Measurements from ENCODE around the gene OR10P1. TPM values are rescaled to one million over a fixed set of nuclear protein-coding genes. Genes with fewer than 3 reads are reported as not detected.

OR10P1 gene
- total RNA-seq, 2 donors from 2014 or later: not detected

DNA sequence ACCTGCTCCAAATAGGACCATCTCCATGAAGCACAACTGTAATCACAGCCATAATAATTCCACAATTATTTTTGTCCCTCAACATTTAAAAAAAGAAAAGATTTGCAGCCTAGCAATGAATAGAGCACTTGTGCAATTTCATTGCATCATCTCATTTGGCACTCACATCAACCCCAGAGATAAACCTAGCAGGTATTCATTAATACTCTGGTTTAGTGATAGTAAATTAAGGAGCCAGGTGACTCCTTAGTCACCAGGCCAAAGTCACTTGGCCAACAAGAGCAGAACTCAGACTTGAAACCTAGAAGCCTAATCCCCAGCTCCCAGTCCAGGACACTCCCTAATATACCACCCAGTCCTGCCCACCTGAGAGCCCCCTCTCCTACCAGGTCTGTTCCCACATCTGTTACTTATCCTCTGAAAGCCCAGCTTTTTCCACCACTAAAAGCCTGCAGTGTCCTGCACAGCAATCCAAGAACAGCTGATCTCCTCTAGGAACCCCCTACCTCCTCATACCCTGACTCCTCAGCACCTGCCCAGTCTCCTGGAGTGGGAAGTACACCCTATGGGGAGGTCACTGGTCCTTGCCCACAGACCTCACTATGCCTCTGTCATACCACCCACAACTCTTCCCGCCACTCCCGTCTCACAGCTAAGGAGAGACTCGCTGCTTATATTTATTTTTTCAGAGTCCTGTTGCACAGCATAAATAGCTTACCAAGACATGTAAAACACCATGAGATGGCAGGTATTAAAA lies 22.1 kb downstream of the OR10P1 start:
- no peaks in the 10 kb centered on the region for H3K9me3 Mint-ChIP-seq
- ATAC-seq (peak; percentile 41 to 53), DNase-seq (ENCODE audit: low spot score) (no peak)
- no peak overlapping the region for H3K27ac Mint-ChIP-seq
- no peaks in the 10 kb centered on the region for H3K27me3 Mint-ChIP-seq
- H3K4me1 Mint-ChIP-seq (ENCODE audit: low read depth in 2 of 2): no peaks in the 10 kb centered on the region
- no peaks in the 10 kb centered on the region for H3K36me3 Mint-ChIP-seq
- no peak overlapping the region for H3K4me3 Mint-ChIP-seq

DNA sequence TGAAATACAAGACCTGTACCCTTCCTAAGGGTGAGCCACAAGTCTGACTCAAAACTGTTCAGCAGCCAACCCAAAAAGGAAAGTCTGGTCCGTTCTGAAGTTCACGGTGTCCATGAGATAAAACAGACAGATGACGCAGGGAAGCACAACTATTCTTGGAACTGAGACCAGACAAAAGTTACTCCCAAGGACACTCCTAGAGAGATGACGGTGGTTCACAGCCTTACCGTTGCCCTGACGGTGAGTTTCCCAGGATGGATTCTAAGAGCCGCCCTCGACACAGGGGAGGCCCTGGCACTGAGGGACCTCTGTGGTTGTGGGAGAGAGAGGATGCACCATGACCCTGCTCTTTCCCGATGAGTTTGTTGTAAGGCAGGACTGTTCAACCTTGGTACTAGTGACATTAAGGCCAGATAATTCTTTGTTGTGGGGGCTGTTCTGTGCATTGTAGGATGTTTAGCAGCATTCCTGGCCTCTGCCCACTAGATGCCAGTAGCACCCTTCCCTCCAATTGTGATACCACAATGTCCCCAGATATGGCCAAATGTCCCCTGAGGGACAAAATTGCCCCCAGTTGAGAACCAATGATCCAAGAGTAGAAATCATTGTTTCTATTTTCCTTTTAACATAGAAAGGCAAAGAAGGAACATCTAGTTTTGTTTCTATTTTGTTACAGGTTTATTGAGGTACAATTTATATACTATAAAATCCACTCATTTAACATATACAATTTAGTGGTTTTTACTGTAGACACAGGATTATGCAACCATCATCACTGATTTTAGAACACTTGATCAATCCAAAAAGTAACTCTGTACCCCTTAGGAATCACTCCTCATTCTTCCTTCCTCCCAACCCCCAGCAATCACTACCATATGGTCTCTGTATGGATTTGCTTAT lies 23.0 kb downstream of the OR10P1 start:
- DNase-seq (ENCODE audit: low spot score): no peak
- no peaks in the 10 kb centered on the region for H3K9me3 Mint-ChIP-seq
- no peak overlapping the region for H3K4me3 Mint-ChIP-seq
- no peaks in the 10 kb centered on the region for H3K4me1 Mint-ChIP-seq (ENCODE audit: low read depth in 2 of 2)
- H3K27ac Mint-ChIP-seq: no peak overlapping the region
- H3K36me3 Mint-ChIP-seq: no peaks in the 10 kb centered on the region
- ATAC-seq: peak in 1 of 2 donors; percentile 18
- no peaks in the 10 kb centered on the region for H3K27me3 Mint-ChIP-seq

DNA sequence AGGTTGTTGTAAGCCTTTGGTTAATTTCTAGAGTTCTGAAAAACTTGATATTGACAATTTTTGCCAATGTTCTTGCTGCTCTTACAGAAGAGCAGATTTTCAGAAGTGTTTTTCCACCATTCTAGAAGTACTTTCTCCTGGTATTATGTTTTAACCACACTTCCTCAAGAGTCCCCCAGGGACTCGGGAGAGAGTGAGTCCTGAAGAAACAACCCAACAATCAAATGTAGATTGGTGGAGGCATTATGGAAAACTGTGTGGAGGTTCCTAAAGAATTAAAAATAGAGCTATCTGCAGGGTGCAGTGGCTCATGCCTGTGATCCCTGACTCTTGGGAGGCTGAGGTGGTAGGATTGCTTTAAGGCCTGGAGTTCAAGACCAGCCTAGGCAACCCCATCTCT lies 26.7 kb downstream of the OR10P1 start:
- no peak for ATAC-seq

DNA sequence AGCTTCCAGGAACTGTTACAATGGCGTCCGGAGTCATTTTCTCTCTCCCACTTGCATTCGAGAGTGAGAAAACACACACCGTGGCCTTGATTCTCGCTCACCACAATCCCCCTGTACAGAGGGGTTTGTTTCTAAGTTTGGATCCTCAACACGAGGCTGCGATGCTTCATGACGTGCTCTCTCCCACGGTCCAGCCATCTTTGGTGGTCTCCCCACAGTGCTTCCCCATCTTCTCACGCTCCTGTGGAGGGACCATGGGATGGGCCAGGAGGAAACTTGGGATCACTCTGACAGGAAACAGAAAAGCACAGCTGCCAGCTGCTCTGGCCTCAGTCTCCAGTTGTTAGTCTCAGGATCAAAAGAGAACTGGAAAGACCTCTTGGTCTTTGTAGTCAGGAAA lies 28.1 kb downstream of the OR10P1 start:
- DNase-seq (ENCODE audit: low spot score): no peak
- no peak overlapping the region for H3K27ac Mint-ChIP-seq
- no peaks in the 10 kb centered on the region for H3K4me1 Mint-ChIP-seq (ENCODE audit: low read depth in 2 of 2)
- H3K27me3 Mint-ChIP-seq: no peaks in the 10 kb centered on the region
- no peak for ATAC-seq
- H3K9me3 Mint-ChIP-seq: no peaks in the 10 kb centered on the region
- no peaks in the 10 kb centered on the region for H3K36me3 Mint-ChIP-seq
- H3K4me3 Mint-ChIP-seq: no peak overlapping the region

More for the DNA sequence above, 26.7 kb downstream of the OR10P1 start:
- Mint-ChIP-seq H3K27ac (no peak overlapping the region), H3K36me3 (no peaks in the 10 kb centered on the region), H3K4me1 (ENCODE audit: low read depth in 2 of 2) (no peaks in the 10 kb centered on the region), H3K9me3 (no peaks in the 10 kb centered on the region), H3K4me3 (no peak overlapping the region), H3K27me3 (no peaks in the 10 kb centered on the region)
- no peak for DNase-seq (ENCODE audit: low spot score)

DNA sequence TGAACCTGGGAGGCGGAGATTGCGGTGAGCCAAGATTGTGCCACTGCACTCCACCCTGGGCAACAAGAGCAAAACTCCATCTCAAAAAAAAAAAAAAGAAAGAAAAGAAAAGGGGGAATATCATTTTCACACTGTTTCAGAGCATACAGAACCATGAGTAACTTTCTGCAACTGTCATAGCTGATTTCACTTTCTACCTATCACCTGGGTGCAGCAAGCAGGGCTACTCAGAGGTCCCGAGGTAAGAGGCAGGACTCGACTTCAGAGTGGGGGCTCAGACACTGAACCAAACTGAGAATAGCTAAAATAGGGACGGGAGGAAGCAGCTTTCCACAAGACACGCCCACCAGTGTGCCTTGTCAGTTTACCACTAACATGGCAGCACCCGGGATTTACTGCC lies 29.8 kb downstream of the OR10P1 start:
- H3K9me3 Mint-ChIP-seq: no peaks in the 10 kb centered on the region
- H3K36me3 Mint-ChIP-seq: no peaks in the 10 kb centered on the region
- no peaks in the 10 kb centered on the region for H3K4me1 Mint-ChIP-seq (ENCODE audit: low read depth in 2 of 2)
- H3K27me3 Mint-ChIP-seq: no peaks in the 10 kb centered on the region
- DNase-seq (ENCODE audit: low spot score): no peak
- no peak for ATAC-seq
- H3K27ac Mint-ChIP-seq: no peak overlapping the region
- no peak overlapping the region for H3K4me3 Mint-ChIP-seq

DNA sequence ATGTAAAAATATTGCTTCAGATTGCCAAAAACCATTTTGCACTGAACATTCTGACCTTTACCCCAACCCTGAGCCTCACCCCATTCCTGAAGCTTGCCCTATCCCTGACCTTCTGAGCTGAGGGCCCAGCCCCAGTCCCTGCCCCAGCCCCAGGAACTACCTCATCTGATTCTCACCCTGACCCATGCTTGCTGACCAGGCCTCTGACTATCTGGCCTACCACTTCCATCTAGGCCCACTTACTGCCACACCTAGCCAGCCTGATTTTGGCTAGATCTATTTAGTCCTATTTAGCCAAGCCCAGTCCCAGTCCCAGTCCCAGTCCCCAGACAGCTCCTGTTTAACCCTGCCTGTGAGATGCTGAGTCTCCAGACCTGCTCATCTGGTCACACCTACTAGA lies 33.6 kb downstream of the OR10P1 start:
- Mint-ChIP-seq H3K27me3 (peaks cover 12 to 15% of the 10 kb centered on the region in 2 donors), H3K9me3 (no peaks in the 10 kb centered on the region), H3K4me1 (ENCODE audit: low read depth in 2 of 2) (no peaks in the 10 kb centered on the region), H3K4me3 (no peak overlapping the region), H3K27ac (no peak overlapping the region), H3K36me3 (no peaks in the 10 kb centered on the region)
- peak in 1 of 2 donors; percentile 38 for ATAC-seq
- DNase-seq (ENCODE audit: low spot score): no peak

DNA sequence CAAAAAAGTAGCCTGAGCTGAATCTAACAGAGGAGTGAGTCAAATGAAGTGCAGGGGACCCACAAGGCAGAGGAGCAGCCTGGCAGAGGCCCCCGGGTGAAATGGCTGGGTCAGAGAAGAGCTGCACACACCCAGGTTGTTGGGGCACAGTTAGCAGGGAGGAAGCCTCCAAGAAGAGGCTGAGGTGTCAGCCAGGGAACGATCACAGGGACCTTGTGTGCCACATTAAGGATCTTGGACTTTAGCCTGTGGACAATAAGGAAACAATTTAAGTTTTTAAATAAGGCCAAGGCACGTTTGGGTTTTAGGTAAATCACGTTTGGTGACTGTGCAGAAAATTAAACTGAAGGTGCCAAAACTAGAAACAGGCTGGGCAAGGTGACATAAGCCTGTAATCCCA lies 35.1 kb downstream of the OR10P1 start:
- peaks cover 14 to 22% of the 10 kb centered on the region in 2 donors for H3K27me3 Mint-ChIP-seq
- H3K27ac Mint-ChIP-seq: no peak overlapping the region
- H3K4me3 Mint-ChIP-seq: no peak overlapping the region
- no peaks in the 10 kb centered on the region for H3K36me3 Mint-ChIP-seq
- ATAC-seq (no peak), DNase-seq (ENCODE audit: low spot score) (no peak)
- no peaks in the 10 kb centered on the region for H3K9me3 Mint-ChIP-seq
- no peaks in the 10 kb centered on the region for H3K4me1 Mint-ChIP-seq (ENCODE audit: low read depth in 2 of 2)

DNA sequence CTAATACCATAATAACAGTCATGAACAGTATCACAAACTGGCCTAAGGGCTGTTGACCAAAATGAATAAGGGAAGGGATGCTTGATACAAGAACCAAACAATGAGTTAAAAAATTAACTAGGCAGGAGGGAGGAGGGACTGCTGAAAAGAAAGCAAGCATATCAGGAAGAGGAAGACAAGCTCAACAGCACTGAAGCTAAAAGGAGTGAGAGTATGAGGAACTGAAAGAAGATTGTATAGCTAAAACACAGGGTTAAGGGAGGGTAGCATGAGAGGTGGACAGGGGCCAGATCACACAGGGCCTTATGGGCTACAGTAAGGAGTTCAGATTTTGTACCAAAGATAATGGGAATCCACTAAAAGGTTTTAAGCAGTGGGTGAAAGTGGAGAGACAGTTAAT lies 36.9 kb downstream of the OR10P1 start:
- ATAC-seq (no peak), DNase-seq (ENCODE audit: low spot score) (no peak)
- Mint-ChIP-seq H3K4me1 (ENCODE audit: low read depth in 2 of 2) (no peaks in the 10 kb centered on the region), H3K4me3 (no peak overlapping the region), H3K27me3 (peaks cover 14 to 22% of the 10 kb centered on the region in 2 donors), H3K36me3 (no peaks in the 10 kb centered on the region), H3K27ac (no peak overlapping the region), H3K9me3 (no peaks in the 10 kb centered on the region)

DNA sequence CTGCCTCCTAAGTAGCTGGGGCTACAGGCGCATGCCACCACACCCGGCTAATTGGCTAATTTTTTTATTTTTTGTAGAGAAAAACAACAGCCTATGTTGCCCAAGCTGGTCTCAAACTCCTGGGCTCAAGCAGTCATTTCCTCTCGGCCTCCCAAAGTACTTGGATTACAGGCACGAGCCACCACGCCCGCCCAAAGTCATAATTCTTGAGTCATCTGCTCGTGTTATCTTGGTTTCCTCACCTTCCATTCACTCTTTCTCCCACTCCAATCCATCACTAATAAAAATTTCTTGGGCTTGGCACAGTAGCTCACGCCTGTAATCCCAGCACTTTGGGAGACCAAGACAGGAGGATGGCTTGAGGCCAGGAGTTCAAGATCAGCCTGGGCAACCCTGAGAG lies 39.0 kb downstream of the OR10P1 start:
- no peak for DNase-seq (ENCODE audit: low spot score)
- no peak for ATAC-seq
- H3K27me3 Mint-ChIP-seq: peaks cover 19 to 36% of the 10 kb centered on the region in 2 donors
- H3K9me3 Mint-ChIP-seq: no peaks in the 10 kb centered on the region
- no peaks in the 10 kb centered on the region for H3K4me1 Mint-ChIP-seq (ENCODE audit: low read depth in 2 of 2)
- no peaks in the 10 kb centered on the region for H3K36me3 Mint-ChIP-seq
- no peak overlapping the region for H3K4me3 Mint-ChIP-seq
- H3K27ac Mint-ChIP-seq: no peak overlapping the region

DNA sequence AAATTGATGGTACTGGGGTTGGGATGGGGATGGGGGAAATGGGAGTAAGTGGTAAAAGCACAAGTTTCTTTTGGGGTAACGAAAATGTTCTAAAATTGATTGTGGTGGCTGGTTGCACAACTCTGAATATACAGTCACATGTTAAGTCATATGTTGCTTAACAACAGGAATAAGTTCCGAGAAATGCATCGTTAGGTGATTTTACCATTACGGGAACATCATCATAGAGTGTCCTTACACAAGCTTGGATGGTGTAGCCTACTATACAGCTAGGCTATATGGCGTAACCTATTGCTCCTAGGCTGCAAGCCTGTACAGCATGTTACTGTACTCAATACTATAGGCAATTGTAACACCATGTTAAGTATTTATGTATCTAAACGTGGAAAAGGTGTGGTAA lies 40.0 kb downstream of the OR10P1 start:
- no peaks in the 10 kb centered on the region for H3K36me3 Mint-ChIP-seq
- no peaks in the 10 kb centered on the region for H3K9me3 Mint-ChIP-seq
- peaks cover 10% of the 10 kb centered on the region in 2 donors for H3K4me1 Mint-ChIP-seq (ENCODE audit: low read depth in 2 of 2)
- no peak overlapping the region for H3K27ac Mint-ChIP-seq
- H3K4me3 Mint-ChIP-seq: no peak overlapping the region
- ATAC-seq: no peak
- peaks cover 29 to 46% of the 10 kb centered on the region in 2 donors for H3K27me3 Mint-ChIP-seq
- DNase-seq (ENCODE audit: low spot score): no peak

DNA sequence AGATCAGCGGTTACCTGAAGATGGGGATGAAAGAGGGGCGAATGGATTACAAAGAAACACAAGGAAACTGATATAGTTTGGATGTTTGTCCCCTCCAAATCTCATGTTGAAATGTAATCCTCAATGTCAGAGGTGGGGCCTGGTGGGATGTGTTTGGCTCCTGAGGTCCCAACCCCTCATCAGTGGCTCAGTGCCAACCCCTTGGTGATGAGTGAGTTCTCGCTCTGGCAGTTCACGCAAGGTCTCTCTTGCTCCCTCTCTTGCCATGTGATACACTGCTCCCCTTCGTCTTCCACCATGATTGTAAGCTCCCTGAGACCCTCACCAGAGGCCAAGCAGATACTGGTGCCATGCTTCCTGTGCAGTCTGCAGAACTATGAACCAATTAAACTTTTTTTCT lies 43.0 kb downstream of the OR10P1 start:
- ATAC-seq (no peak), DNase-seq (ENCODE audit: low spot score) (no peak)
- Mint-ChIP-seq H3K4me1 (ENCODE audit: low read depth in 2 of 2) (peaks cover 10% of the 10 kb centered on the region in 2 donors), H3K27ac (no peak overlapping the region), H3K4me3 (no peak overlapping the region), H3K27me3 (peaks cover 29 to 42% of the 10 kb centered on the region in 2 donors), H3K9me3 (no peaks in the 10 kb centered on the region), H3K36me3 (no peaks in the 10 kb centered on the region)

DNA sequence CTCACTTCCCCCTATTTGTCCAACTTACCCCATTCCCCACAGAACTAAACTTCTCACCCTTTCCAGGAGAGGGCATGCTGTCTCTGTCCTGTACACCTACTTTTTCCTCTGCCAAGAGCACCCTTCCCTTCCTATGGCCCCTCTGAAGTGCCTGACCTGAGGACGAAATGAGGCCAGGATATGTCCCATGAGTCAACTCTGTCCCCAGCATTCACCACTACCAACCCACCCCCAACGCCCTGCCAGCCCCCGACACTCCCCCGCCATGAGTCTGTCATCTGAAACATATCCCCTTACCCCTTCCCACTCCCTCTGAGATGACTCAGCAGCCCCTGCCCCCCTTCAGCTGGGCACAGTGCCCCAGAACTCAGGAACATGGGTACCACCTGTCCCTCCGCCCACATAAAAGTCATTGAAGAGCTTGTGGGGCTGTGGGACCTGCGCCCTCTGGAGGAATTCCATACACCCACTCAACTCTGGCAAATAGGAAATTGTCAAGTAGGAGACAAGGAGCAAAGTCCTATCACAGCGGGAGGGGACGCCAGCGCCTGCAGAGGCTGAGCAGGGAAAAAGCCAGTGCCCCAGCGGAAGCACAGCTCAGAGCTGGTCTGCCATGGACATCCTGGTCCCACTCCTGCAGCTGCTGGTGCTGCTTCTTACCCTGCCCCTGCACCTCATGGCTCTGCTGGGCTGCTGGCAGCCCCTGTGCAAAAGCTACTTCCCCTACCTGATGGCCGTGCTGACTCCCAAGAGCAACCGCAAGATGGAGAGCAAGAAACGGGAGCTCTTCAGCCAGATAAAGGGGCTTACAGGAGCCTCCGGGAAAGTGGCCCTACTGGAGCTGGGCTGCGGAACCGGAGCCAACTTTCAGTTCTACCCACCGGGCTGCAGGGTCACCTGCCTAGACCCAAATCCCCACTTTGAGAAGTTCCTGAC lies 44.7 kb downstream of the OR10P1 start:
- Mint-ChIP-seq H3K36me3 (no peaks in the 10 kb centered on the region), H3K4me1 (ENCODE audit: low read depth in 2 of 2) (peaks cover 10% of the 10 kb centered on the region in 2 donors), H3K4me3 (no peak overlapping the region), H3K27me3 (peaks cover 26 to 32% of the 10 kb centered on the region in 2 donors), H3K9me3 (no peaks in the 10 kb centered on the region), H3K27ac (no peak overlapping the region)
- DNase-seq (ENCODE audit: low spot score): no peak
- peak in 1 of 2 donors; percentile 34 for ATAC-seq

DNA sequence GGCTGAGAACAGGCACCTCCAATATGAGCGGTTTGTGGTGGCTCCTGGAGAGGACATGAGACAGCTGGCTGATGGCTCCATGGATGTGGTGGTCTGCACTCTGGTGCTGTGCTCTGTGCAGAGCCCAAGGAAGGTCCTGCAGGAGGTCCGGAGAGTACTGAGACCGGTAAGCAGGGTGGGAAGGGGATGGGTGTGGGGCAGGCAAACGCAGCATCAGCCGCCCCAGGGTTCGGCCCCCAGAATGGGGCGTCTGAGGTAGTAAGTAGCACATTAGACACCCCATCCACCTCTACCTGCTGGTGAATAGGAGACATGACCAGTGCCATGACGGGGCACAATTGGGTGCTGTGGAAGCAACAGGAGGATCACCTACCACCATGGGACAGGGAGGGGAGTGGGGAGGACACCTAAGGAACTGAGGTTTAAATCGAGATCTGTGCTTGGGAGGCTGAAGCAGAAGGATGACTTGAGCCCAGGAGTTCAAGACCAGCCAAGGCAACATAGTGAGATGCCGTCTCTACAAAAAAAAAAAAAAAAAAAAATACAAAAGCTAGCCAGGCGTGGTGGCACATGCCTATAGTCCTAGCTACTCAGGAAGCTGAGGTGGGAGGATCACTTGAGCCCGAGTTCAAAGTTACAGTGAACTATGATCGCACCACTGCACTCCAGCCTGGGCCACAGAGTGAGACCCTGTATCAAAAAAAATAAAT lies 45.5 kb downstream of the OR10P1 start:
- no peak overlapping the region for H3K4me3 Mint-ChIP-seq
- ATAC-seq (no peak), DNase-seq (ENCODE audit: low spot score) (no peak)
- H3K9me3 Mint-ChIP-seq: no peaks in the 10 kb centered on the region
- H3K27me3 Mint-ChIP-seq: peaks cover 24 to 31% of the 10 kb centered on the region in 2 donors
- peaks cover 10 to 14% of the 10 kb centered on the region in 2 donors for H3K4me1 Mint-ChIP-seq (ENCODE audit: low read depth in 2 of 2)
- no peaks in the 10 kb centered on the region for H3K36me3 Mint-ChIP-seq
- no peak overlapping the region for H3K27ac Mint-ChIP-seq
